HepG2 (cell line): ENCODE data around the gene KREMEN1. TPM values are rescaled to one million over a fixed set of nuclear protein-coding genes. Genes with fewer than 3 reads are reported as not detected.

Experiments
- ATAC-seq: fragments of 200-7000 bp; cut with Tn5 transposase; 3 replicates; pipeline ENCODE4 v1.9.1; 2020; ENCODE audit warnings: mild to moderate bottlenecking, moderate library complexity
- BruUV-seq: library from RNA; stranded (reverse); fragments of 400-500 nt; replicated peaks from 2 replicates; lab custom pipeline; 2021; lab: Mats Ljungman, UMichigan
- CTCF ChIA-PET: fragments of 300-600 bp; formaldehyde crosslinking; extraction: SDS; loops from one replicate; lab custom pipeline; 2021; ENCODE audit warnings: low total read pairs, inconsistent platforms, low intra/inter-chr PET ratio; lab: Yijun Ruan, JAX
- POLR2A ChIA-PET: fragments of 350-600 bp; sonication (Branson Sonifier 250); formaldehyde crosslinking; loops from one replicate; lab custom pipeline; 2020; ENCODE audit warnings: antibody characterized with exemption, inconsistent platforms; lab: Yijun Ruan, JAX
- DNase-seq: peaks from one replicate; pipeline ENCODE4 v3.0.0-alpha.2; 2015; ENCODE audit warnings: low spot score
- FAIRE-seq: peaks from 3 replicates; lab custom pipeline; 2011; peaks lifted over from hg19 to GRCh38; lab: Jason Lieb, UNC
- H2AFZ ChIP-seq: one replicate; pipeline ENCODE4 v1.6.1; 2011; ENCODE audit warnings: low read length, inconsistent platforms
- H3K27ac ChIP-seq: fragments of 300-600 bp; 3 replicates; pipeline ENCODE4 v1.8.0; 2011; ENCODE audit warnings: mixed run types, mild to moderate bottlenecking, mixed read lengths, low read length, inconsistent platforms; ENCODE audit not compliant: insufficient read depth; ENCODE audit errors: extremely low read length
- H3K27me3 ChIP-seq, 2 experiments: fragments of 200-600 bp in 1 of 2; 2 replicates in 1 of 2; 3 replicates in 1 of 2; pipeline versions ENCODE4 v1.6.0 to v1.8.0; 2011; ENCODE audit warnings: low read length in 2 of 2, mild to moderate bottlenecking in 2 of 2, moderate library complexity in 2 of 2, inconsistent platforms in 1 of 2; ENCODE audit not compliant: insufficient read depth in 2 of 2, control insufficient read depth in 1 of 2
- H3K36me3 ChIP-seq, 2 experiments: fragments of 200-600 bp in 1 of 2; replicated peaks in 1 of 2; 2 replicates in 1 of 2; 3 replicates in 1 of 2; pipeline versions ENCODE4 v1.5.1 to v1.8.0; 2011; ENCODE audit warnings: low read length in 2 of 2, inconsistent platforms in 1 of 2; ENCODE audit not compliant: insufficient read depth in 2 of 2, control insufficient read depth in 1 of 2
- H3K4me1 ChIP-seq: 2 replicates; pipeline ENCODE4 v1.5.1; 2012; ENCODE audit warnings: low read length, inconsistent platforms; ENCODE audit not compliant: insufficient read depth
- H3K4me2 ChIP-seq: 2 replicates; pipeline ENCODE4 v1.6.0; 2011; ENCODE audit warnings: low read depth, low read length, inconsistent platforms
- H3K4me3 ChIP-seq, 3 experiments: fragments of 200-600 bp in 1 of 3; sonication (generic), shearing (Covaris generic) in 1 of 3; replicated peaks in 1 of 3; 2 replicates each; pipeline ENCODE4 v1.5.1; 2011 to 2016; ENCODE audit warnings: low read length in 3 of 3, inconsistent platforms in 2 of 3, low read depth in 2 of 3, mild to moderate bottlenecking in 2 of 3, control low read depth in 1 of 3, mixed read lengths in 1 of 3; ENCODE audit not compliant: insufficient read depth in 1 of 3
- H3K79me2 ChIP-seq: one replicate; pipeline ENCODE4 v1.6.1; 2011; ENCODE audit warnings: low read length, inconsistent platforms; ENCODE audit not compliant: insufficient read depth
- H3K9ac ChIP-seq: 2 replicates; pipeline ENCODE4 v1.6.0; 2011; ENCODE audit warnings: mild to moderate bottlenecking, low read depth, low read length, inconsistent platforms; ENCODE audit not compliant: insufficient read depth
- H3K9me3 ChIP-seq: 2 replicates; pipeline ENCODE4 v1.5.1; 2012; ENCODE audit warnings: mild to moderate bottlenecking, low read length
- H4K20me1 ChIP-seq: 2 replicates; pipeline ENCODE4 v1.6.0; 2011; ENCODE audit warnings: inconsistent platforms, mild to moderate bottlenecking, low read length, moderate library complexity; ENCODE audit not compliant: insufficient read depth
- FOXK2 ChIP-seq: fragments of 450-650 bp; IDR thresholded peaks from 2 replicates; pipeline ENCODE4 v1.6.1; 2016
- HCFC1 ChIP-seq: fragments of 150-350 bp; IDR thresholded peaks from 2 replicates; pipeline ENCODE4 v1.6.1; 2014; ENCODE audit warnings: low read depth, low read length
- KDM2A ChIP-seq: sonication (generic); formaldehyde crosslinking; IDR thresholded peaks from 2 replicates; pipeline ENCODE4 v1.4.0; 2020; ENCODE audit warnings: low read depth, missing genetic modification reagents, borderline replicate concordance
- NFYB ChIP-seq: sonication (generic); formaldehyde crosslinking; IDR thresholded peaks from 2 replicates; pipeline ENCODE4 v1.4.0; 2020; ENCODE audit warnings: missing genetic modification reagents
- RAD51 ChIP-seq: fragments of 450-650 bp; IDR thresholded peaks from 2 replicates; pipeline ENCODE4 v1.6.1; 2016; ENCODE audit warnings: borderline replicate concordance
- SUZ12 ChIP-seq: fragments of 150-350 bp; IDR thresholded peaks from 2 replicates; pipeline ENCODE4 v1.6.1; 2014; ENCODE audit warnings: low read depth, low read length
- THAP11 ChIP-seq: IDR thresholded peaks from 2 replicates; pipeline ENCODE4 v1.6.1; 2016; ENCODE audit warnings: missing biosample characterization, missing genetic modification reagents
- USF2 ChIP-seq, 2 experiments: sonication (generic) in 1 of 2; formaldehyde crosslinking in 1 of 2; IDR thresholded peaks; 2 replicates each; pipeline versions ENCODE4 v1.5.1 to v1.6.1; 2011 to 2020; ENCODE audit warnings: borderline replicate concordance in 1 of 2, low read depth in 1 of 2, low read length in 1 of 2, mild to moderate bottlenecking in 1 of 2, missing genetic modification reagents in 1 of 2, moderate library complexity in 1 of 2
- ZHX2 ChIP-seq, 2 experiments: sonication (generic) in 1 of 2; formaldehyde crosslinking in 1 of 2; IDR thresholded peaks; 2 replicates each; pipeline versions ENCODE4 v1.6.1 to v1.9.0; 2014 to 2022; ENCODE audit warnings: antibody characterized with exemption in 1 of 2, borderline replicate concordance in 1 of 2, inconsistent platforms in 1 of 2, low read depth in 1 of 2, missing genetic modification reagents in 1 of 2
- ZNF143 ChIP-seq: sonication (generic); formaldehyde crosslinking; IDR thresholded peaks from 2 replicates; pipeline ENCODE4 v1.4.0; 2020; ENCODE audit warnings: missing genetic modification reagents
- ZNF331 ChIP-seq: sonication (generic); formaldehyde crosslinking; IDR thresholded peaks from 2 replicates; pipeline ENCODE4 v1.4.0; 2020; ENCODE audit warnings: missing genetic modification reagents
- ZNF644 ChIP-seq: IDR thresholded peaks from 2 replicates; pipeline ENCODE4 v1.6.1; 2016; ENCODE audit warnings: low read depth
- ZNF7 ChIP-seq: IDR thresholded peaks from 2 replicates; pipeline ENCODE4 v1.6.1; 2016; ENCODE audit warnings: missing biosample characterization, missing genetic modification reagents
- WGBS: methylation state at CpG from one replicate; pipeline ENCODE4 v1.1.6; 2017; ENCODE audit warnings: low lambda C conversion rate; 5-methylcytosine and 5-hydroxymethylcytosine counted together
- in situ Hi-C: cut with HindIII; loops from 2 replicates; pipeline ENCODE4 v1.10.0; 2017; ENCODE audit warnings: low pct_unique_long_range_greater_than_20kb; ENCODE audit not compliant: extremely low pct_ligation_motif_present
- intact Hi-C: fragments of 100-400 bp; cut with micrococcal nuclease; formaldehyde crosslinking; loops from one replicate; pipeline ENCODE4 v1.10.0; 2022; ENCODE audit not compliant: unreplicated experiment
- polyA plus RNA-seq, 8 experiments: library from polyadenylated mRNA; depleted of rRNA in 3 of 8; stranded (reverse) in 7 of 8; unstranded in 1 of 8; fragments of >200 nt; fragmentation: Illumina TruSeq in 4 of 8; extraction: Trizol in 4 of 8; gene quantifications; 2 replicates each; pipeline versions ENCODE4 v1.2.1 to v1.2.3, GENCODE V29; 2011 to 2016; ENCODE audit warnings: low read depth in 4 of 8, missing spikeins in 1 of 8, mixed read lengths in 1 of 8; ENCODE audit not compliant: insufficient read depth in 1 of 8
- total RNA-seq, 5 experiments: library from RNA; depleted of rRNA; stranded (reverse); fragments of >200 nt; fragmentation: Illumina TruSeq; extraction: Trizol; gene quantifications; 2 replicates each; pipeline ENCODE4 v1.2.3, GENCODE V29; 2016; ENCODE audit warnings: low read depth in 1 of 5

Gene KREMEN1
- total and polyA plus RNA-seq, 2 of the 13 experiments (the other 11 are each of a cell fraction or from before 2014, with no cell fraction given) = 9.8 to 13.8 TPM

DNA sequence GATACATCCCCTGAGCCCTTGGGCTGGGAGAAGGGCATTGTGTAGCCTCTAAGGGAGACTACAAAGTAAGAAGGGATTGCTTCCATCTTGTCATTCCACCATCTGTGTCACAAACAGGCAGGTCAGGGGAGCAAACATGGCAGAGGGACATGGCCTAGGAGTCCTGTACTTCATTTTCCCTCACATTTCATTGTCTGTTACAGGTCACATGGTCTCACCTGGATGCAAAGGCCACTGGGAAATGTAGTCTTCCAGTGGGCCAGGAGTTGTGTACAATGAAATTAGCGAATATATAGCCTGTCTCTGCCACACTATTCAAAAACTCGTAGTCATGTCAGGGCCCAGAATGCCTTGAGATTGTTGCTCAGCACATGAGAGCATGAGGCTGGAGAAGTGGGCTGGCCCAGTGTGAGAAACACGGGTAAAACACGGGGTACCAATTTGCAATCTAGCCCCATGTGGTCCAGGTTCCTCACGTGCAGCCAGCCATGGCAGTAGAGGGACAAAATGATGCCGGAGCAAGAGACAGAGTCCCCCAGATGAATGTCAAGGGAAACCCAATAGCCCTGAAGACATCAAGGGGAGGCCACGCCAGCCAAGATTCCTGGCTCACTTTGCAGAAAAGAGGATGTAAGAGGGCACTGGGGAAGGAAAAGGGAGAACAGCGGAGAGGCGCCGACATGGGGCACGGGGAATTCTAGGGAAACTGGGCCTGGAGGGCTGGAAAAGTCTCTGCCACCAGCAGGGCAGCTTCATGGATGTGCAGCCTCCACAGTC is 85.1 kb downstream of the KREMEN1 start:
- intact Hi-C loops (loop anchor here (5.0 to 10.0 kb wide), 2 partner anchors 89 to 303 kb away; no protein-coding TSS in a partner anchor), in situ Hi-C loops (no loop called here)
- DNase-seq (peak; percentile 24), FAIRE-seq (peak; percentile 49), ATAC-seq (peak; percentile 33; the same call in 2 of the 3 replicates)
- Histone ChIP-seq H3K4me3 (no peak overlapping the region), H4K20me1 (no peaks in the 10 kb centered on the region), H3K27ac (no peak overlapping the region), H3K9me3 (no peaks in the 10 kb centered on the region), H3K4me1 (peaks cover 15% of the 10 kb centered on the region; the same call in 1 of the 2 replicates), H3K36me3 (no peaks in the 10 kb centered on the region), H2AFZ (no peak overlapping the region), H3K4me2 (no peak overlapping the region), H3K9ac (no peak overlapping the region), H3K27me3 (no peaks in the 10 kb centered on the region; a peak in 1 of 5 replicates), H3K79me2 (no peaks in the 10 kb centered on the region)
- TF ChIP-seq USF2 (IDR thresholded peaks at IDR 0.05; ENCODE audit: low read depth, low read length) = peak; percentile 85
- TF ChIP-seq USF2 (CRISPR knock-in tag; IDR thresholded peaks at IDR 0.05; ENCODE audit: borderline replicate concordance) = peak; percentile 76; the same call in 1 of the 2 replicates
- TF ChIP-seq ZNF143 (CRISPR knock-in tag) = peak; percentile 89
- no peak for TF ChIP-seq ZNF7 (CRISPR knock-in tag)
- 0 out of 2 replicates have a peak, but pooled peaks have one; percentile 33 for TF ChIP-seq NFYB (CRISPR knock-in tag)
- no peak for TF ChIP-seq FOXK2
- TF ChIP-seq RAD51 = peak; percentile 83
- peak; percentile 97 for TF ChIP-seq THAP11 (CRISPR knock-in tag)
- peak; percentile 31; the same call in 1 of the 2 replicates for TF ChIP-seq SUZ12
- TF ChIP-seq KDM2A (CRISPR knock-in tag) = no peak
- TF ChIP-seq ZNF331 (CRISPR knock-in tag) = no peak
- TF ChIP-seq ZHX2 (IDR thresholded peaks at IDR 0.05; ENCODE audit: low read depth) = no peak
- no peak for TF ChIP-seq ZHX2 (CRISPR knock-in tag; IDR thresholded peaks at IDR 0.05; ENCODE audit: borderline replicate concordance)
- TF ChIP-seq HCFC1 = peak; percentile 60
- TF ChIP-seq ZNF644 (CRISPR knock-in tag) = peak; percentile 39; the same call in 1 of the 2 replicates
- POLR2A ChIA-PET = no interaction called here
- CTCF ChIA-PET = no interaction called here
- no TSS peak for BruUV-seq
- WGBS = 67% methylated on average over 11 of the region's 11 CpGs
